Measurements from ENCODE around the gene SMAD5. TPM values are rescaled to one million over a fixed set of nuclear protein-coding genes. Genes with fewer than 3 reads are reported as not detected.

Gene SMAD5
- total RNA-seq, 1 experiment from 2014 or later = 69.3 TPM

GRCh38 chr5:136137497-136138220 is 5.0 kb downstream of the SMAD5 start:
- Histone ChIP-seq H3K79me2 (ENCODE audit: insufficient read depth, low read length) (peaks cover 49% of the 10 kb centered on the region; the same call in 1 of the 2 replicates), H4K20me1 (ENCODE audit: control insufficient read depth, insufficient read depth, insufficient read length) (no peaks in the 10 kb centered on the region), H3K4me2 (ENCODE audit: insufficient read depth, insufficient read length, low read length) (no peak overlapping the region), H3K14ac (ENCODE audit: insufficient read depth, low read length) (no peak overlapping the region), H3K18ac (ENCODE audit: insufficient read length, low read depth, low read length) (no peak overlapping the region), H3K23ac (ENCODE audit: insufficient read length, low read depth, low read length) (no peak overlapping the region), H4K91ac (ENCODE audit: insufficient read length, low read depth, low read length) (no peak overlapping the region), H3K9me3 (ENCODE audit: control insufficient read depth, low read depth, low read length) (no peaks in the 10 kb centered on the region), H4K5ac (ENCODE audit: insufficient read length, low read depth, low read length) (no peak overlapping the region), H2BK20ac (ENCODE audit: low read depth, low read length, poor library complexity, severe bottlenecking) (no peak overlapping the region), H2AFZ (ENCODE audit: low read length) (no peak overlapping the region), H3K27me3 (ENCODE audit: insufficient read depth, low read length) (no peaks in the 10 kb centered on the region), H3K23me2 (ENCODE audit: insufficient read length, low read depth, low read length, poor library complexity, severe bottlenecking) (peaks cover 5% of the 10 kb centered on the region), H3K79me1 (ENCODE audit: insufficient read depth, low read depth, low read length, poor library complexity, severe bottlenecking) (peaks cover 5% of the 10 kb centered on the region), H3K4ac (ENCODE audit: low read depth, low read length) (no peak overlapping the region), H3T11ph (ENCODE audit: low read length) (no peak overlapping the region), H3K4me1 (ENCODE audit: insufficient read depth, low read length) (no peaks in the 10 kb centered on the region; the same call in 1 of the 2 replicates), H4K8ac (replicated peaks; ENCODE audit: insufficient read length, low read depth, low read length) (no peak overlapping the region), H2BK120ac (ENCODE audit: low read depth, low read length, poor library complexity, severe bottlenecking) (no peak overlapping the region), H2BK15ac (ENCODE audit: low read depth, low read length) (no peak overlapping the region), H2BK12ac (ENCODE audit: insufficient read length, low read depth, low read length) (no peak overlapping the region), H3K56ac (ENCODE audit: insufficient read length, low read depth, low read length) (no peak overlapping the region), H2AK5ac (ENCODE audit: insufficient read length, low read length) (no peak overlapping the region), H3K9ac (ENCODE audit: extremely low read depth, insufficient read length, low read length) (no peak overlapping the region), H2BK5ac (ENCODE audit: insufficient read length, low read length) (no peak overlapping the region), H3K27ac (ENCODE audit: insufficient read length, low read depth, low read length) (no peak overlapping the region)
- TF ChIP-seq CTCF (conservative IDR thresholded peaks at IDR 0.05) = no peak
- DNase-seq = no peak
- Mint-ChIP-seq H3K36me3 (ENCODE audit: insufficient read depth in 1 of 3, low read depth in 3 of 3) (no peaks in the 10 kb centered on the region; a peak in 2 of 7 replicates), H3K27ac (peak overlapping the region in 1 of 3 experiments; percentile 4; a peak in 3 of 7 replicates), H3K27me3 (ENCODE audit: low read depth) (no peaks in the 10 kb centered on the region), H3K4me3 (no peak overlapping the region), H3K4me1 (peaks cover 32 to 35% of the 10 kb centered on the region in 2 experiments), H3K9me3 (no peaks in the 10 kb centered on the region)
- no CpG with 5 or more reads among the region's 2 CpGs for WGBS (ENCODE audit: extremely low coverage, insufficient read length, low lambda C conversion rate)

Data from H9 (cell line).